ENCODE measurements around the gene TASP1. TPM values are rescaled to one million over a fixed set of nuclear protein-coding genes. Genes with fewer than 3 reads are reported as not detected.

The TASP1 gene
- total RNA-seq, 1 experiment from 2014 or later = 9.5 TPM

DNA sequence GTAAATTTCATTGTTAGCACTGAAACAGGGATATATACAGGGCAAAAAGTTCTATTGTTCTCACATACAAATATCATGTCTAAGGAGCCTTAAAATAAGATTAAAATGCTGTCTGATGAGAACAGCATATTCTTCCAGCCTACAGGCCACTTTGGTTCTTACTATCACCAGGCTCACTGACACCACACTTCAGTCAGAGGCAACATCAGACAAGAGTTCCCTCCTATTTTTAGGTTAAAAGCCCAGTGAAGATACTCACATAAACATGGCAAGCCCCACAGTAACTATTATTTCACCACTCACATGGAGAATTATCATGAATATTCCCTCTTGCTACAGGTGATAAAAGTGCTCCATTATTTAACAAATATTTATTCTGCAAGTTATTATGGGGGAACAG is 241.9 kb downstream of the TASP1 start:
- H3K9me3 Mint-ChIP-seq = no peaks in the 10 kb centered on the region
- H3K27me3 Mint-ChIP-seq (ENCODE audit: low read depth) = no peaks in the 10 kb centered on the region
- Histone ChIP-seq H3K4me2 (ENCODE audit: insufficient read depth, insufficient read length, low read length) (no peak overlapping the region), H3K56ac (ENCODE audit: insufficient read length, low read depth, low read length) (no peak overlapping the region), H3K18ac (ENCODE audit: insufficient read length, low read depth, low read length) (no peak overlapping the region), H3K79me1 (ENCODE audit: insufficient read depth, low read depth, low read length, poor library complexity, severe bottlenecking) (no peaks in the 10 kb centered on the region), H3K4ac (ENCODE audit: low read depth, low read length) (no peak overlapping the region), H2BK5ac (ENCODE audit: insufficient read length, low read length) (no peak overlapping the region), H2AK5ac (ENCODE audit: insufficient read length, low read length) (no peak overlapping the region), H4K20me1 (ENCODE audit: control insufficient read depth, insufficient read depth, insufficient read length) (no peaks in the 10 kb centered on the region), H2BK15ac (ENCODE audit: low read depth, low read length) (no peak overlapping the region), H4K8ac (replicated peaks; ENCODE audit: insufficient read length, low read depth, low read length) (no peak overlapping the region), H2BK12ac (ENCODE audit: insufficient read length, low read depth, low read length) (no peak overlapping the region), H3K23ac (ENCODE audit: insufficient read length, low read depth, low read length) (no peak overlapping the region), H3K9ac (ENCODE audit: extremely low read depth, insufficient read length, low read length) (no peak overlapping the region), H3K79me2 (ENCODE audit: insufficient read depth, low read length) (no peaks in the 10 kb centered on the region), H4K5ac (ENCODE audit: insufficient read length, low read depth, low read length) (no peak overlapping the region), H3K14ac (ENCODE audit: insufficient read depth, low read length) (no peak overlapping the region), H3K27ac (ENCODE audit: insufficient read length, low read depth, low read length) (no peak overlapping the region), H4K91ac (ENCODE audit: insufficient read length, low read depth, low read length) (no peak overlapping the region), H3K27me3 (ENCODE audit: insufficient read depth, low read length) (no peaks in the 10 kb centered on the region), H3K9me3 (ENCODE audit: control insufficient read depth, low read depth, low read length) (no peaks in the 10 kb centered on the region), H3T11ph (ENCODE audit: low read length) (no peak overlapping the region), H3K4me1 (ENCODE audit: insufficient read depth, low read length) (no peaks in the 10 kb centered on the region; the same call in 1 of the 2 replicates), H2BK120ac (ENCODE audit: low read depth, low read length, poor library complexity, severe bottlenecking) (no peak overlapping the region), H2AFZ (ENCODE audit: low read length) (no peak overlapping the region), H2BK20ac (ENCODE audit: low read depth, low read length, poor library complexity, severe bottlenecking) (no peak overlapping the region), H3K23me2 (ENCODE audit: insufficient read length, low read depth, low read length, poor library complexity, severe bottlenecking) (no peaks in the 10 kb centered on the region)
- peak overlapping the region in 1 of 3 experiments; percentile 20; a peak in 1 of 7 replicates for H3K27ac Mint-ChIP-seq
- H3K36me3 Mint-ChIP-seq (ENCODE audit: insufficient read depth in 1 of 3, low read depth in 3 of 3) = peaks cover 0 to 4% (median 4%) of the 10 kb centered on the region in 3 experiments; a peak in 2 of 7 replicates
- no peak overlapping the region for H3K4me3 Mint-ChIP-seq
- H3K4me1 Mint-ChIP-seq = peaks cover 0 to 5% of the 10 kb centered on the region in 2 experiments; a peak in 2 of 4 replicates
- TF ChIP-seq, protein P1, sequence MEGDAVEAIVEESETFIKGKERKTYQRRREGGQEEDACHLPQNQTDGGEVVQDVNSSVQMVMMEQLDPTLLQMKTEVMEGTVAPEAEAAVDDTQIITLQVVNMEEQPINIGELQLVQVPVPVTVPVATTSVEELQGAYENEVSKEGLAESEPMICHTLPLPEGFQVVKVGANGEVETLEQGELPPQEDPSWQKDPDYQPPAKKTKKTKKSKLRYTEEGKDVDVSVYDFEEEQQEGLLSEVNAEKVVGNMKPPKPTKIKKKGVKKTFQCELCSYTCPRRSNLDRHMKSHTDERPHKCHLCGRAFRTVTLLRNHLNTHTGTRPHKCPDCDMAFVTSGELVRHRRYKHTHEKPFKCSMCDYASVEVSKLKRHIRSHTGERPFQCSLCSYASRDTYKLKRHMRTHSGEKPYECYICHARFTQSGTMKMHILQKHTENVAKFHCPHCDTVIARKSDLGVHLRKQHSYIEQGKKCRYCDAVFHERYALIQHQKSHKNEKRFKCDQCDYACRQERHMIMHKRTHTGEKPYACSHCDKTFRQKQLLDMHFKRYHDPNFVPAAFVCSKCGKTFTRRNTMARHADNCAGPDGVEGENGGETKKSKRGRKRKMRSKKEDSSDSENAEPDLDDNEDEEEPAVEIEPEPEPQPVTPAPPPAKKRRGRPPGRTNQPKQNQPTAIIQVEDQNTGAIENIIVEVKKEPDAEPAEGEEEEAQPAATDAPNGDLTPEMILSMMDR (conservative IDR thresholded peaks at IDR 0.05) = no peak
- no peak for DNase-seq

Measured in H9 (cell line).